Mesothelial cell of epicardium (in vitro differentiated cells): Measurements from ENCODE around the gene HAUS5. TPM values are rescaled to one million over a fixed set of nuclear protein-coding genes. Genes with fewer than 3 reads are reported as not detected.
A peak's percentile ranks its signal among the peaks of the same experiment; 100 is the strongest.
"Not testable (repeated sequence)": the region's sequence is repeated elsewhere in the genome, so short reads cannot be mapped to it uniquely, and the experiment has no call there.

Experiments
- DNase-seq, 2 experiments: peaks; one replicate each; pipeline ENCODE4 v3.0.0; 2021; ENCODE audit warnings: low spot score in 2 of 2; ENCODE audit not compliant: unreplicated experiment in 2 of 2
- H3K27ac Mint-ChIP-seq: 2 replicates; pipeline ENCODE4 v1.8.0; 2021; ENCODE audit warnings: mixed read lengths
- H3K27me3 Mint-ChIP-seq: 2 replicates; pipeline ENCODE4 v1.8.0; 2021; ENCODE audit warnings: low read depth, mixed read lengths
- H3K36me3 Mint-ChIP-seq: 2 replicates; pipeline ENCODE4 v1.8.0; 2021; ENCODE audit warnings: mixed read lengths
- H3K4me1 Mint-ChIP-seq: 2 replicates; pipeline ENCODE4 v1.8.0; 2021; ENCODE audit warnings: mixed read lengths
- H3K4me3 Mint-ChIP-seq: 2 replicates; pipeline ENCODE4 v1.8.0; 2021; ENCODE audit warnings: mild to moderate bottlenecking, moderate library complexity, mixed read lengths
- H3K9me3 Mint-ChIP-seq: 2 replicates; pipeline ENCODE4 v1.8.0; 2021; ENCODE audit warnings: mixed read lengths
- total RNA-seq: library from RNA; stranded (reverse); gene quantifications from 3 replicates; pipeline ENCODE4 v1.2.1, GENCODE V29; 2021
- TF ChIP-seq, protein P1 (sequence below): fragments of 200-600 bp; sonication (generic); IDR thresholded peaks from one replicate; pipeline ENCODE4 v1.5.0; 2021; ENCODE audit warnings: antibody characterized with exemption; ENCODE audit not compliant: unreplicated experiment

The HAUS5 gene
- total RNA-seq, 1 donor from 2014 or later: 28.7 TPM

- no peaks in the 10 kb centered on the region for H3K27me3 Mint-ChIP-seq
- no peaks in the 10 kb centered on the region for H3K36me3 Mint-ChIP-seq
- H3K4me1 Mint-ChIP-seq: peaks cover 25% of the 10 kb centered on the region
- H3K27ac Mint-ChIP-seq: peak overlapping the region; percentile 95
- no peaks in the 10 kb centered on the region for H3K9me3 Mint-ChIP-seq
- TF ChIP-seq, protein P1, sequence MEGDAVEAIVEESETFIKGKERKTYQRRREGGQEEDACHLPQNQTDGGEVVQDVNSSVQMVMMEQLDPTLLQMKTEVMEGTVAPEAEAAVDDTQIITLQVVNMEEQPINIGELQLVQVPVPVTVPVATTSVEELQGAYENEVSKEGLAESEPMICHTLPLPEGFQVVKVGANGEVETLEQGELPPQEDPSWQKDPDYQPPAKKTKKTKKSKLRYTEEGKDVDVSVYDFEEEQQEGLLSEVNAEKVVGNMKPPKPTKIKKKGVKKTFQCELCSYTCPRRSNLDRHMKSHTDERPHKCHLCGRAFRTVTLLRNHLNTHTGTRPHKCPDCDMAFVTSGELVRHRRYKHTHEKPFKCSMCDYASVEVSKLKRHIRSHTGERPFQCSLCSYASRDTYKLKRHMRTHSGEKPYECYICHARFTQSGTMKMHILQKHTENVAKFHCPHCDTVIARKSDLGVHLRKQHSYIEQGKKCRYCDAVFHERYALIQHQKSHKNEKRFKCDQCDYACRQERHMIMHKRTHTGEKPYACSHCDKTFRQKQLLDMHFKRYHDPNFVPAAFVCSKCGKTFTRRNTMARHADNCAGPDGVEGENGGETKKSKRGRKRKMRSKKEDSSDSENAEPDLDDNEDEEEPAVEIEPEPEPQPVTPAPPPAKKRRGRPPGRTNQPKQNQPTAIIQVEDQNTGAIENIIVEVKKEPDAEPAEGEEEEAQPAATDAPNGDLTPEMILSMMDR: no peak
- peak; percentile 75 to 82 for DNase-seq
- peak overlapping the region; percentile 76 for H3K4me3 Mint-ChIP-seq
Observed at GRCh38 chr19:35644987-35645679, 32.6 kb downstream of the HAUS5 start.

GRCh38 chr19:35645680-35646511 is 33.4 kb downstream of the HAUS5 start:
- Mint-ChIP-seq H3K9me3 (no peaks in the 10 kb centered on the region), H3K4me1 (peaks cover 25% of the 10 kb centered on the region), H3K27me3 (no peaks in the 10 kb centered on the region), H3K27ac (no peak overlapping the region), H3K4me3 (no peak overlapping the region), H3K36me3 (peaks cover under 1% of the 10 kb centered on the region)
- TF ChIP-seq, protein P1: no peak
- no peak for DNase-seq

GRCh38 chr19:35648017-35648961 is 35.8 kb downstream of the HAUS5 start, which contains the start of gene COX6B1:
Gene COX6B1 (plus strand): TSS chr19:35648323. CDS start chr19:35651244, 2,921 bp downstream.
- H3K36me3 Mint-ChIP-seq: peaks cover 7% of the 10 kb centered on the region
- H3K4me1 Mint-ChIP-seq: peaks cover 20% of the 10 kb centered on the region
- H3K9me3 Mint-ChIP-seq: no peaks in the 10 kb centered on the region
- DNase-seq: peak; percentile 75 to 86
- H3K4me3 Mint-ChIP-seq: peak within 1 kb of the TSS; percentile 96
- no peaks in the 10 kb centered on the region for H3K27me3 Mint-ChIP-seq
- TF ChIP-seq, protein P1: no peak
- peak within 1 kb of the TSS; percentile 93 for H3K27ac Mint-ChIP-seq

- H3K4me1 Mint-ChIP-seq: peaks cover 9% of the 10 kb centered on the region
- H3K9me3 Mint-ChIP-seq: no peaks in the 10 kb centered on the region
- H3K4me3 Mint-ChIP-seq: no peak overlapping the region
- no peaks in the 10 kb centered on the region for H3K27me3 Mint-ChIP-seq
- no peak overlapping the region for H3K27ac Mint-ChIP-seq
- no peak for DNase-seq
- TF ChIP-seq, protein P1: no peak
- peaks cover 18% of the 10 kb centered on the region for H3K36me3 Mint-ChIP-seq
Observed at GRCh38 chr19:35650581-35650980, 38.0 kb downstream of the HAUS5 start.

GRCh38 chr19:35654828-35655227 is 42.3 kb downstream of the HAUS5 start:
- H3K9me3 Mint-ChIP-seq, H3K4me1 Mint-ChIP-seq, H3K4me3 Mint-ChIP-seq, DNase-seq, H3K27me3 Mint-ChIP-seq, H3K27ac Mint-ChIP-seq: not testable (repeated sequence)
- peaks cover 33% of the 10 kb centered on the region for H3K36me3 Mint-ChIP-seq
